ENCODE measurements around the gene TNN.

Gene TNN

GRCh38 chr1:175147569-175147968 is 79.9 kb downstream of the TNN start:
- no peak for DNase-seq

- DNase-seq = no peak
These were observed 80.4 kb downstream of the TNN start for GRCh38 chr1:175148068-175148467.

- no peak for DNase-seq
These were observed 83.1 kb downstream of the TNN start for GRCh38 chr1:175150596-175151319.

- DNase-seq = peak; percentile 17
These were observed 84.5 kb downstream of the TNN start for GRCh38 chr1:175152006-175152652.

- peak; percentile 23 for DNase-seq
These were observed 87.2 kb downstream of the TNN start for GRCh38 chr1:175154629-175155472.

GRCh38 chr1:175155473-175155856 is 87.8 kb downstream of the TNN start:
- no peak for DNase-seq

- DNase-seq = no peak
These were observed 88.3 kb downstream of the TNN start for GRCh38 chr1:175155936-175156335.

GRCh38 chr1:175157200-175157599 is 89.6 kb downstream of the TNN start:
- no peak for DNase-seq

GRCh38 chr1:175158170-175158591 is 90.5 kb downstream of the TNN start:
- DNase-seq = no peak

- no peak for DNase-seq
These were observed 95.3 kb downstream of the TNN start for GRCh38 chr1:175162955-175163354.

- DNase-seq = no peak
These were observed 96.1 kb downstream of the TNN start for GRCh38 chr1:175163702-175164101.

GRCh38 chr1:175164751-175165150 is 97.1 kb downstream of the TNN start:
- DNase-seq = no peak

GRCh38 chr1:175166746-175167145 is 99.1 kb downstream of the TNN start:
- no peak for DNase-seq

GRCh38 chr1:175167861-175168260 is 100.2 kb downstream of the TNN start:
- DNase-seq = no peak

- DNase-seq = no peak
These were observed 101.1 kb downstream of the TNN start for GRCh38 chr1:175168782-175169181.

- no peak for DNase-seq
These were observed 101.8 kb downstream of the TNN start for GRCh38 chr1:175169286-175170018.

- DNase-seq = no peak
These were observed 103.6 kb downstream of the TNN start for GRCh38 chr1:175171036-175171913.

GRCh38 chr1:175172503-175172902 is 104.9 kb downstream of the TNN start:
- no peak for DNase-seq

GRCh38 chr1:175173531-175173930 is 105.9 kb downstream of the TNN start:
- DNase-seq = no peak

GRCh38 chr1:175174309-175175102 is 106.9 kb downstream of the TNN start:
- DNase-seq = no peak

- no peak for DNase-seq
These were observed 108.6 kb downstream of the TNN start for GRCh38 chr1:175176246-175176645.

Measured in fibroblast of skin of abdomen (primary cell).